ENCODE results near the gene GYS1.

GYS1 gene

DNA sequence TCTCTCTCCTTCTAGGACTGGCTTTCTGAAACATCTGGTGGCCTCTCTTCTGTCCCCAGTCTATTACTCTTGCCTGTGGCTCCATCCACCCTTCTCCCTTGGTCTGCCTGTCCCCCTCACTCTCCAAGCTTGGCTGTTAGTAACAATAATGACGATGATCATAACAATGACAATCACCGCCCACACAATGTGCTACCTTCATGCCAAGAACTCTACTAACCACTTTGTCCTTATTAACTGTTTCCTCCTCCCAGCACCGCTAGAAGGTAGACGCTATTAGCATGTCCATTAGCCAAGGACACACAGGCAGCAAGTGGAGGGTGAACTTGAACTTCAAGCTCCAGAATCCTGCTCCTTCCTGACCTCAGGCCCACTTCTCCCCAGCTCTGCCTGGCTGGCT is 2.7 kb downstream of the GYS1 start:
- in situ Hi-C loops (cut with MboI; ENCODE audit: low sequenced_read_pairs), result no loop called here

DNA sequence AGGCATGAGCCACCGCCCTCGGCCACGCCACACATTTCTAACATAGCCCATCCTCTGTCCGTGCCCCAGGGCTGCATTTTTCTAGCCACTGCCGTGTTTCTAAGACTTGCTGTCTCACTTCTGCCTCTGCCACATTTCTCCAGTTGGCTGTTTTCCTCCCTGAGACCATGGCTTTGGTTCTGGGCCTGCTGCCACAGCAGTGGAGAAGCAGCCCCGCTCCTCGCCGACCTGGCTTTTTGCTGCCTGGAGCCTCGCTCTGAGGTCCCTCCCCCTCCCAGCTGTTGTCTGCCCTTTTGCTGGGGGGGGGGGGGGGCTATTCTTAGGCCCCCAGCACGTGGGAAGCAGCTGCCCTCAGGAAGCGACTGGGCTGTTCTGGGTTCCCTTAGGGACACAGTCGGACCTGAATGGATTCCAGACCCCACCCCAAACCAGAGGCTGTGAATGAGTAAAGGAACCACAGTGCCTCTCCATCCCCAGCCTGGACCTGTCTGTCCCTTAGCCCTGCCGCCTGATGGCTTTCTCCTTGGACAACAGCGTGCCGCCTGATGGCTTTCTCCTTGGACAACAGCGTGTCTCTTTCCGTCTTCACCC is 3.3 kb downstream of the GYS1 start:
- in situ Hi-C loops (cut with MboI; ENCODE audit: low sequenced_read_pairs), result no loop called here

DNA sequence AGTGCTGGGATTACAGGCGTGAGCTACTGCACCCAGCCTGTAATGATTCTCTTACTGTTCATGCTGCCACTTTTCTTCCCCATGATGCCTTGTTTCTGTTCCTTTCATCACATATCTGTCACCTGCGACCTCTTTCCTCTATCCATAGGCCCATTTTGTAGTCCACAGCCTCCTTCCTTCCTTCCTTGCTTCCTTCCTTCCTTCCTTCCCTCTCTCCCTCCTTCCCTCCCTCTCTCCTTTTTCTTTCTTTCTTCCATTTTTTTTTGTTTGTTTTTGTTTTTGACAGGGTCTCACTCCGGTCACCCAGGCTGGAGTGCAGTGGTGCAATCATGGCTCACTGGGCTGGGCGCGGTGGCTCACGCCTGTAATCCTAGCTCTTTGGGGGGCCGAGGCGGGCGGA is 4.2 kb downstream of the GYS1 start:
- in situ Hi-C loops (cut with MboI; ENCODE audit: low sequenced_read_pairs), result no loop called here

DNA sequence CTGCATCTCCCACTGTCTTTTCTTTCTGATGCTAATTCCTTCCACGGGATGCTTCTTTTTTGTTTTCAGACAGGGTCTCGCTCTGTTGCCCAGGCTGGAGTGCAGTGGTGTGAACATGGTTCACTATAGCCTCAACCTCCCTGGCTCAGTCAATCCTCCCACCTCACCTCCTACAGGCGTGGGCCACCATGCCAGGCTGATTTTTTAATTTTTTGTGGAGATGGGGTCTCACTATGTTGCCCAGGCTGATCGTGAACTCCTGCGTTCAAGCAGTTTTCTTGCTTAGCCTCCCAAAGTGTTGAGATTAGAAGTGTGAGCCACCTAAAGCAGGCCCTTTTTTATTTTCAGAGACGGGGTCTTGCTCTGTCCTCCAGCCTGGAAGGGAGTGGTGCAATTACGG is 4.8 kb downstream of the GYS1 start:
- in situ Hi-C loops (cut with MboI; ENCODE audit: low sequenced_read_pairs), result no loop called here

DNA sequence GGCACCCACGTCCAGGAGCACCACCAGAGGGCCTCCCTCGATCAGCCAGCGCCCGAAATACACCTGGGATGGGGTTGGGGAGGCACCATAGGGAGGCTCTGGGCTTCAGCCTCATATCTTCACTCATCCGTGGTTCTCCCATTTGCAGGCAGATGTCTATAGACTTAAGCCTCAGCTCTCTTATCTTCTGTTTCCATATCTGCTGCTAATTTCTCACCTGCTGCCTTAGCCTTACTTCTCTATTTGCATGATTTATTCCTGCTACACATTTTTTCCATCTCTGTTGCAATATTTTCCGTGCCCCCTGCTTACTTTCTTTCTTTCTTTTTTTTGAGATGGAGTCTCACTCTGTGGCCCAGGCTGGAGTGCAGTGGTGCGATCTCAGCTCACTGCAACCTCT is 5.8 kb downstream of the GYS1 start:
- in situ Hi-C loops (cut with MboI; ENCODE audit: low sequenced_read_pairs), result no loop called here

DNA sequence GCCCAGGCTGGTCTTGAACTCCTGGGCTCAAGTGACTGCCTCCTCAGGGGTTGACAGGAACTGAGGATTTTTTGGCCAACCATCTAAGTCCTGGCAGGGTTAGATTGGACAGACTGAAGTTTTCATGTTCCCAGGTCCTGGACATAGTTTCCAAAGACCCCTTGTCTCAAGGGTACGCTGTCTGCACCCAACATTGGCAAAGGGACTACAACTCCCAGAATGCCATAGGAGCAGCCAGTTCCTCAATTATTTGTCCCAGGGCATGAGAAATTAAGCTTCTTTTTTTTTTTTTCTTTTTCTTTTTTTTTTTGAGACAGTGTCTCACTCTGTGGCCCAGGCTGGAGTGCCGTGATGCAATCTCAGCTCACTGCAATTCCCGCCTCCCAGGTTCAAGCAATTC is 6.9 kb downstream of the GYS1 start:
- in situ Hi-C loops (cut with MboI; ENCODE audit: low sequenced_read_pairs), result no loop called here

DNA sequence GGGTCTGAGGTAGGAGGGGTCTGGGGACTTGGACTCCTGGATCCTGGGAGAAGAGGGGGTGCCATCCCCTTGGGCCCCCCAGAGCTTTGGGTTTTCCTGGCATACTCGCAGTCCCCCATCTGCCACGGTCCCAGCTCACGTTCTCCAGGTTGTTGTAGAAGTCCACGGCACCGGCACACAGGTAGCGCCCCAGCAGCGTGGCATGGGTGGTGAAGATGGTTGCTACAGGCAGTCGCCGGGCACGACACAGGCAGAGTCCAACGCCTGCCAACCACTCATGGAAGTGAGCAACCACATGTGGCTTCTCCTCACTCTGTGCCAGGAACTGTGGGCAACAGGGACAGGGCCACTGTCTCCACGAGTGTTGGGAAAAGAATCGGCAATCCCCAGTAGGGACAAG is 7.4 kb downstream of the GYS1 start:
- in situ Hi-C loops (cut with MboI; ENCODE audit: low sequenced_read_pairs), result no loop called here

DNA sequence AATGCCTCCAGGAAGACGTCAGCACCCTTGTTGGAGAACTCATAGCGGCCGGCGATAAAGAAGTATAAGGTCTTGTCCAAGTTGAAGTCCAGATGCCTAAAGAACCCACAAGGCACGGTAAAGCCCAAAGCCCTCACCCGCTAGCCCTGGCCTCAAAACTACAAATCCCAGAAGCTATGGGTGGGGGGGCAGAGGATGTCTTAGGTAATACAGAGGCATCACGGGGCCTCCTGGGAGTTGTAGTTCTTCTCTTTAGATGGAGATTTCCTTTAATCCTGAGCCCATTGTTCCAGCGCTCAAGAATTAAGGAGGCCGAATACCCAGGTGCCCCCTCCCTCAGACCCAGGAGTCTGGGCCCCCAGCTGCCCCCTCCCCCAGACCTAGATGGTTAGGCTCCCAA is 10.8 kb downstream of the GYS1 start:
- in situ Hi-C loops (cut with MboI; ENCODE audit: low sequenced_read_pairs), result no loop called here

DNA sequence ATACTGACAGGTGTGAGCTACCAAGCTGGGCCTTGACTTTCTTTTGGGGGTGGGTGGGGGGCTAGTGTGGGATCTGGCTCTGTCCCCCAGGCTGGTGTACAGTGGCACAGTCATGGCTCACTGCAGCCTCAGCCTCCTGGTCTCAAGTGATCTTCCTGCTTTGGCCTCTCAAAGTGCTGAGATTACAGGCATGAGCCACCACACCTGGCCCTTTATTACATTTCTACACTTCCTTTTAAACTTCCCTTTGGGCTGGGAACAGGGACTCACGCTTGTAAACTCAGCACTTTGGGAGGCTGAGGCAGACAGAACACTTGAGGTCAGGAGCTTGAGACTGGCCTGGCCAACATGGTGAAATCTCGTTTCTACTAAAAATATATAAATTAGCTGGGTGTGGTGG is 16.0 kb downstream of the GYS1 start:
- in situ Hi-C loops (cut with MboI; ENCODE audit: low sequenced_read_pairs), result no loop called here

DNA sequence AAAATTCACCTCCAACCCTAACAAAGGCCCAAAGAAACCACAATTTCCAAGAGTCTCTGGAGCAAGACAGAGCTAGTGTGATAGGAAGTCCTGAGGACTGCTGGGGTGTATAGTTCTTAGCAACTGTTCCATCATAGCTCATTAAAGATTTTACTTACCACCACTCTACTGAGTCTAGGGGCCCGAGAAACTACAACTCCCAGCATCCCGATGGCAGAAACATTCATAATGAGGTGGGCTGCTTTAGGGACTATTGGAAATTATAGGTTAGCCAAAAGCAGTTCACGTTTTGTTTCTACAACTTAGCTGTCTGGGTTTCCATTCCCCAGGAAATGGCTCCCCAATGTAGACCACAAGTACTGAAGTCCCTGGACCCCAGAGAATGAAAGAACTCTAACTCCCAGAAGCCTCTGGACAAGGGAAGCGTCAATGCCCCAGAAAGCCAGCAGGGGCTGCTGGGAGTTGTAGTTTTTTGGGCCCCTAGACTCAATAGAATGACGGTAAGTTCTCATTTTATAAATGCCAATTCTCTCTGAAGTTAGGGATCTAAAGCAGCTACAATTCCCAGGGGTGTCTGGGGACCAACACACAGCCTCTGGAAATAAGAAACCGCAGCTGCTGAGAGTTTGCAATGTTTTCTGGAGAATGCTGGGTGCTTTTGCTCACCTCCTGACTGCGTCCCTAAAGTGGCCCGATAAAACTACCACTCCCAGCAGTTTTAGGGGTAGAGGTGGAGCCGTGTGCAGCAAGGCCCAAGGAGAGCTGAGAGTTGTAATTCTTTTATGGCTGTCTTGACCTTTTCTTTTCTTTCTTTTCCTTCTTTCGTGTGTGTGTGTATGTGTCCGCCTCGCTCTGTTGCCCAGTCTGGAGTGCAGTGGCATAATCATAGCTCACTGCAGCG is 16.9 kb downstream of the GYS1 start:
- in situ Hi-C loops (cut with MboI; ENCODE audit: low sequenced_read_pairs), result no loop called here

DNA sequence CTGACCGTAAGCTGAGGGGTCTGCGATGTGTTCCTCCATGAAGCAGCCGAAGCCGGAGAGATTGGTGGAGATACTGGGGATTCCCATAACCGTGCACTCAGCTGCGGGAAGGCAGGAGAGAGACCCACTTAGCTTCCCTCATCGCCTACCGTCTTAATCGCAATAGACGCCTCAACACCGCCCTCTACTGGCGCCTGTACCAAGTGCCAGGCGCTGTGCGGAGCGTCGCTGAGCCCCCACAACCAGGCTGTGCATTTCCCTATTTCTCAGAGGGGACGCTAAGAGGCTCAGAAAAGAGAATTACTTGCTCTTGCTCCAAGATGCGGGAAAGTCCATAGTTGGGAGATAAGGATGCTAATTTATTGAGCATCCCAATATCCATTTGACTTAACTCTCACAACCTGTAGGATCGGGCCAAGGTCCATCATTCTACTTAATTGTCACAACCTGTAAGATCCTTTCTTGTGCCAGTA is 22.1 kb downstream of the GYS1 start:
- in situ Hi-C loops (cut with MboI; ENCODE audit: low sequenced_read_pairs), result loop anchor here (5.0 kb wide), 1 partner anchor 179 kb away; no protein-coding TSS in a partner anchor

DNA sequence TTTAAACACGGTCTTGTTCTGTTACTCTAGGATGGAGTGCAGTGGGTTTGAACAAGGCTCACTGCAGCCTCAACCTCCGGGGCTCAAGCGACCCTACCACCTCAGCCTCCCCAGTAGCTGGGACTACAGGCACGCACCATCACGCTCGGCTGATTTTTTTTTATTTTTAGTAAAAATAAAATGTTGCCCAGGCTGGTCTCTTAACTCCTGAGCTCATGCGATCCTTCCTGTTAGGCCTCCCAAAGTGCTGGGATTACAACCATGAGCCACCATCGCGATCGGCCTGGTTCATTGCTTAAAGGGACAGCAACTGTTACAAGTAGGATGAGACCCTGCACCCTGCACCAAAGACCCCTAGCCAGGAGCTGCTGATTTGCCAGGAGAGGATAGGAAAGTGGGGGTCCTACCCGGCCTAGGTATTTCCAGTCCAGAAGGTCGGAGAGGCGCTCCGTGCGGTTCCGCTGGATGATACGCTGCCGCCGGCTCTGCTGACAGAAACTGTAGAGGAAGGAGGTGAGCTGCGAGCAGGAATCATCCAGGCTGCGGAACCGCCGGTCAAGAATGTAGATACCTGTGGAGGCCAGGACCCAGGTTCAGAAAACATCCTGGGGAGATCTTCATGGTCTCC is 22.9 kb downstream of the GYS1 start:
- in situ Hi-C loops (cut with MboI; ENCODE audit: low sequenced_read_pairs), result loop anchor here (5.0 kb wide), 1 partner anchor 178 kb away; no protein-coding TSS in a partner anchor

DNA sequence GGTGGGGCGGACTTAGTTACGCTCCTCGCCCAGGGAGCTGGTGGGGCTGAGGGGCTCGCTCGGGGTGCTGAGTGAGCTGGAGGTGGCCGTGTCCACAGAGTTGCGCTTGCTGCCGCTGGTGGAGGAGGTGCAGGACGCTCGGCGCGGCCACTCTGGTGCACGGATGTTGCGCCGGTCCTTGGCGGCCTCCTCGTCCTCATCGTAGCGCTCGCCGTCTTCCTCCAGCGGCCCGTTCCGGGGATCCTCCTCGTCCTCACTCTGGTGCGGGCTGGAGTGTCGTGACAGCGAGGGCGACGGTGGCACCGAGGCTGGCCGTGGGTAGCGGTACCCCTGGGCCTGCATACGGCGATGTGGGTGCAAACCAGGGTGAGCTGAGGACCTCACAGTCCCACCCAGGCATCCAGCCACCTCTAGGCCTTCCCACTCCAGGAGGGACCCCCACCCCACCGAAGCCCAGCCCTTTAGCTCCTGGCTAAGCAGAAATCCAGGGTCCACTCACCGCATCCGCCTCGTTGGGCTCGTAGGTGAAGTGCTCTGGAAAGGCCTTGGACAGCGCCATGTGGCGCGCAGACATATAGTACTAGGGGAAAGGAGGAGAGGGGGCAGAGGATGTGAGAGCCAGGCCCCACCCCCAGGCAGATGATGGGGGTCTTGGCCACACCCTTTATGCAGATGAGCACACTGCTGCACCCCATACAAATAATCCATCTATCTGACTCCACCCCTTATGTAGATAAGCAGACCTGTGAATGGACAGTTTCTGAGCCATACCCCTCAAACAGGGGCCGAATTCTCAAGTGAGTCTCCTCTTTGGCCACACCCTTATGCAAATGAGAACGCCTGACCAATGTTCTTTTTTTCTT is 23.6 kb downstream of the GYS1 start:
- in situ Hi-C loops (cut with MboI; ENCODE audit: low sequenced_read_pairs), result loop anchor here (5.0 kb wide), 1 partner anchor 177 kb away; no protein-coding TSS in a partner anchor

DNA sequence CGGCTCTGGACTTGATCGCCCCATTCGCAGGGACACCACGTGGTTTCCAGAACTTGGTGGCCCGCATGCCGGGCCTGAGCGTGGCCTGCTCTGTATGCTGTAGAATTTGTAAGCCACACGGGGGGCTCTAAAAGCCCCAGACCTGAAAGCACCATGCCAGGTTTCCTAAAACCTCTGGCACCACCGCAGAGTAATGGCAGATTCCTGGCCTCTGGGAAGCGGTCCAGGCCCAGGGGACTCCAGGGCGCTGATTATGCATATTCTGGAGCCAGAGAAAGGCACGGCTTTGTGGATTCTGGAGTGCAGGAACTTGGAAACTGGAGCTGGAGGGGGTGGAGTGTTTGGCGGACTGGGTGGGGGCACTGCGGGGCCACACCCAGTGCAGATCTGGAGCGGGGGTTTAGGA is 24.3 kb downstream of the GYS1 start:
- in situ Hi-C loops (cut with MboI; ENCODE audit: low sequenced_read_pairs), result no loop called here

DNA sequence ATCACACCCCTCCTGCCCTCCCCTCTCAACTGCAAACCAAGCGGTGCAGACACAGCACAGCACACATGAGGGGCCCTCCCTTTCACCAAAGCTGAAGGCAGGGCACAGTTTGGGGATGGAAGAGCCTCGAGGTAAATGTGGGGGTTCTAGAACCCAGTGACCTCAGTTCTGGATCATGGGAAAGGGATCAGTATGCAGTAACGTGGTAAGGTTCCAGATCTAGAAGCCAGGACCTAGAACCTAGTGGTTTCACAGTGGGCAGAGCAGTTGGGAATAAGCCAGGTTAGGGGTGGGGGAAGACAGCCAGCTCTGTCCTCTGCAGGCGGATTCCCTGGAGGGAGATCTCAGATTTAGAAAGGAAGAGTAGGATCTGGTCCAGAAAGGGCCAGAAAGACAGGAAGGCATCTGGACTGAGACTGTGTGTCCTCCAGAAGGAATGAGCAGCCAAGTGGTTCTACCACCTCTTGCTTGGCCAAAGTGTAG is 24.9 kb downstream of the GYS1 start:
- in situ Hi-C loops (cut with MboI; ENCODE audit: low sequenced_read_pairs), result no loop called here

DNA sequence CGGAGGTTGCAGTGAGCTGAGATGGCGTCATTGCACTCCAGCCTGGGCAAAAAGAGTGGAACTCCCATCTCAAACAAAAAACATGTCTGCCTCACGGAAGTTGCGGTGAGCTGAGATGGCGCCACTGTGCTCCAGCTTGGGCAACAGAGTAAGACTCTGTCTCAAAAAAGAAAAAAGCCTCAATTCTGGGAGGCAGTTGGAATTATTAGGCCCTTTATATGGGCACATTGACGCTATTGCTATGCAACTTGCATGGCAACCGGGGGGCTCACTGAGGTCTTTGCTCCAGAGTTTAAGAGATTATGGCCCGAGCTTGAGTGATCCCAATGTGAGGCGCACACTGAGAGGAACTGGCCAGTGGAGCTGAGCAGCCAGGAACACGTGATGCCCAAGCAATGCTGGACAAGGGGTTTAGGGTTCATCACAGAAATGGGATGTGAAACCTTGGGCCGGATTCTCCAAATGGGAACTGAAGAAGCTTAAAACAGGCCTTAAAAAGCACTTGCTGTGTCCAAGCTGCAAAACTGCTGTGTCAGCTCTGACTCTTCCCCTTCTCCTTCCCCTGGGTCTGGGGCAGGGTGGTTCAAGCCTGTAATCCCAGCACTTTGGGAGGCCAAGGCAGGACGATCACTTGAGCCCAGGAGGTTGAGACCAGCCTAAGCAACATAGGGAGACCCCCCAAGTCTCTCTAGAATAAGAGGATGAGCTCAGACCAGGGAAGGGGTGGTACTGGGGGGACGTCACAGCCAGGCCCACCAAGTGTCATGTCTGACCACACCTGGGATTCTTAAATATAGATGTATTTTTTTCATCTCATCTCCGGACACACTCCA is 25.5 kb downstream of the GYS1 start:
- in situ Hi-C loops (cut with MboI; ENCODE audit: low sequenced_read_pairs), result no loop called here

DNA sequence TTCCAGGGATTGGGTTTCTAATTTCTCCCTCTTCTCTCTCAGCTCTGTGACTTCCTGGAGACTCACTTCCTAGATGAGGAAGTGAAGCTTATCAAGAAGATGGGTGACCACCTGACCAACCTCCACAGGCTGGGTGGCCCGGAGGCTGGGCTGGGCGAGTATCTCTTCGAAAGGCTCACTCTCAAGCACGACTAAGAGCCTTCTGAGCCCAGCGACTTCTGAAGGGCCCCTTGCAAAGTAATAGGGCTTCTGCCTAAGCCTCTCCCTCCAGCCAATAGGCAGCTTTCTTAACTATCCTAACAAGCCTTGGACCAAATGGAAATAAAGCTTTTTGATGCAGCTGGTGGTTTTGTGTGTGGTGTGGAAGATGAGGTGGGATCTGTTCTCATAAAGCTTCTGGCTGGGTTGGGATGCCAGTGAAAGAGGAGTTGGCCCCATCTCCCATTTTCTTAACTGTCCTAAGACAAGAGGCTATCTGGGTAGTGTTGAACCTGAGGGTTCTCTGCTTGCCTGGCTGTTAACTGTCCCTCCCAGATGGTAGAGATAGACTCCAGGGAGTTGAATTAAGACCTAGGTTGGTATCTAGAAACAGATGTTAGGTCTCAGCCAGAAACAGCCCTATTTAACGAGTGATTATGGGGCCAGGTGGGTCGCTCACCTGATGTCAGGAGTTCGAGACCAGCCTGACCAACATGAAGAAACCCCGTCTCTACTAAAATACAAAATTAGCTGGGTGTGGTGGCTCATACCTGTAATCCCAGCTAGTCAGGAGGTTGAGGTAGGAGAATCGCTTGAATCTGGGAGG is 26.4 kb downstream of the GYS1 start:
- in situ Hi-C loops (cut with MboI; ENCODE audit: low sequenced_read_pairs), result no loop called here

DNA sequence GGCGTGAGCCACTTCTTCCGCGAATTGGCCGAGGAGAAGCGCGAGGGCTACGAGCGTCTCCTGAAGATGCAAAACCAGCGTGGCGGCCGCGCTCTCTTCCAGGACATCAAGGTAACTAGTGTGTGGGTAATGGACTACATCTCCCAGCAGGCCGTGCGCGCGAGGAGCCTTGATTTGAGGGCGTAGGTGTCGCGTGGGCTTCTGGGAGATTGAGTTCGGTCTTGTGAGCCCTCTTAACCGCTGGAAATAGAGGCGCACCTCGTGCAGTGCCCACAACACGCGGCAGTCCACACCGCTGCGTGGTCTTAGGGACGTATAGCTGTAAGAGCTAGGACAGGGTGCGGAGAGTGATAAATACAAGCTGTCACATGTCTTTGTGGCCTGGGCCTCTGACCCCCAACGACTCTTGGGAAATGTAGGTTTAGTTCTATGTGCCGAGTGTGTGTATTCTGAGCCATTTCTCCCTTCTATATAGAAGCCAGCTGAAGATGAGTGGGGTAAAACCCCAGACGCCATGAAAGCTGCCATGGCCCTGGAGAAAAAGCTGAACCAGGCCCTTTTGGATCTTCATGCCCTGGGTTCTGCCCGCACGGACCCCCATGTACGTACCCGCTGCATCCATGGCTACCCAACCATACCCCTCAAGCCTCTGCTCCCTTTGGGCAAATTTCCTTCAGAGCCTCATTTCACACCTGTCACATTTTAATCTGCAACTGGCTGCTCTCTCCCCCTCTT is 27.1 kb downstream of the GYS1 start:
- in situ Hi-C loops (cut with MboI; ENCODE audit: low sequenced_read_pairs), result no loop called here

Data from HL-60/S4 (cell line).